Parathyroid adenoma (tissue), 2 donors: ENCODE measurements around the gene SCGB1C2.

Experiments
- H2AFZ ChIP-seq: fragments of 300-600 bp; sonication (generic); one replicate; pipeline ENCODE4 v1.7.0; 2017; ENCODE audit warnings: antibody characterized with exemption, mild to moderate bottlenecking
- H3K27ac ChIP-seq: fragments of 300-600 bp; sonication (generic); one replicate; pipeline ENCODE4 v1.7.0; 2017
- H3K27me3 ChIP-seq: fragments of 300-600 bp; sonication (generic); one replicate; pipeline ENCODE4 v1.7.0; 2017; ENCODE audit warnings: low read length; ENCODE audit not compliant: control insufficient read depth, insufficient read depth
- H3K36me3 ChIP-seq: fragments of 300-600 bp; sonication (generic); one replicate; pipeline ENCODE4 v1.7.0; 2017; ENCODE audit warnings: low read length; ENCODE audit not compliant: control insufficient read depth, insufficient read depth
- H3K4me1 ChIP-seq: fragments of 300-600 bp; sonication (generic); one replicate; pipeline ENCODE4 v1.7.0; 2017; ENCODE audit warnings: control low read depth
- H3K4me2 ChIP-seq: fragments of 300-600 bp; sonication (generic); one replicate; pipeline ENCODE4 v1.7.0; 2017; ENCODE audit warnings: low read length
- H3K4me3 ChIP-seq: fragments of 300-600 bp; sonication (generic); one replicate; pipeline ENCODE4 v1.7.0; 2017; ENCODE audit warnings: low read depth, low read length
- H3K79me2 ChIP-seq: fragments of 300-600 bp; sonication (generic); one replicate; pipeline ENCODE4 v1.7.0; 2017; ENCODE audit warnings: control low read depth
- H3K9ac ChIP-seq: fragments of 300-600 bp; sonication (generic); one replicate; pipeline ENCODE4 v1.7.0; 2017; ENCODE audit warnings: mild to moderate bottlenecking
- H3K9me3 ChIP-seq: fragments of 300-600 bp; sonication (generic); one replicate; pipeline ENCODE4 v1.7.0; 2017; ENCODE audit warnings: low read length; ENCODE audit not compliant: control insufficient read depth
- CTCF ChIP-seq: fragments of 300-600 bp; sonication (generic); IDR thresholded peaks from one replicate; pipeline ENCODE4 v1.7.0; 2017; ENCODE audit warnings: antibody characterized with exemption, mild to moderate bottlenecking
- donor health status: primary hyperparathyroidism.

Gene SCGB1C2

GRCh38 chr17:159609-160008 lies 22.2 kb downstream of the SCGB1C2 start:
- no peaks in the 10 kb centered on the region for H3K4me1 ChIP-seq
- H3K27ac ChIP-seq: no peak overlapping the region
- no peaks in the 10 kb centered on the region for H3K36me3 ChIP-seq
- no peak overlapping the region for H2AFZ ChIP-seq
- no peaks in the 10 kb centered on the region for H3K27me3 ChIP-seq
- H3K4me3 ChIP-seq: no peak overlapping the region
- H3K9ac ChIP-seq: no peak overlapping the region
- TF ChIP-seq CTCF: no peak
- no peaks in the 10 kb centered on the region for H3K9me3 ChIP-seq
- H3K4me2 ChIP-seq: no peak overlapping the region
- H3K79me2 ChIP-seq: no peaks in the 10 kb centered on the region

GRCh38 chr17:160336-160735 lies 23.0 kb downstream of the SCGB1C2 start:
- no peak overlapping the region for H3K4me2 ChIP-seq
- TF ChIP-seq CTCF: no peak
- H3K79me2 ChIP-seq: no peaks in the 10 kb centered on the region
- no peaks in the 10 kb centered on the region for H3K9me3 ChIP-seq
- no peak overlapping the region for H2AFZ ChIP-seq
- H3K4me3 ChIP-seq: no peak overlapping the region
- H3K36me3 ChIP-seq: no peaks in the 10 kb centered on the region
- H3K4me1 ChIP-seq: no peaks in the 10 kb centered on the region
- no peak overlapping the region for H3K9ac ChIP-seq
- H3K27ac ChIP-seq: no peak overlapping the region
- no peaks in the 10 kb centered on the region for H3K27me3 ChIP-seq

- Histone ChIP-seq H3K4me2 (no peak overlapping the region), H3K79me2 (no peaks in the 10 kb centered on the region), H3K9me3 (no peaks in the 10 kb centered on the region), H3K27me3 (no peaks in the 10 kb centered on the region), H3K36me3 (no peaks in the 10 kb centered on the region), H3K4me1 (no peaks in the 10 kb centered on the region), H2AFZ (no peak overlapping the region), H3K9ac (no peak overlapping the region), H3K4me3 (no peak overlapping the region), H3K27ac (no peak overlapping the region)
- no peak for TF ChIP-seq CTCF
These were observed 24.1 kb downstream of the SCGB1C2 start for GRCh38 chr17:161481-161880.

- no peak overlapping the region for H3K4me2 ChIP-seq
- no peak overlapping the region for H3K9ac ChIP-seq
- no peaks in the 10 kb centered on the region for H3K4me1 ChIP-seq
- no peaks in the 10 kb centered on the region for H3K9me3 ChIP-seq
- H3K27me3 ChIP-seq: no peaks in the 10 kb centered on the region
- TF ChIP-seq CTCF: no peak
- H3K36me3 ChIP-seq: no peaks in the 10 kb centered on the region
- H3K4me3 ChIP-seq: no peak overlapping the region
- no peak overlapping the region for H3K27ac ChIP-seq
- H2AFZ ChIP-seq: no peak overlapping the region
- no peaks in the 10 kb centered on the region for H3K79me2 ChIP-seq
These were observed 25.3 kb downstream of the SCGB1C2 start for GRCh38 chr17:162689-163088.

GRCh38 chr17:163514-164098 lies 26.2 kb downstream of the SCGB1C2 start:
- Histone ChIP-seq H3K9ac (no peak overlapping the region), H3K79me2 (no peaks in the 10 kb centered on the region), H3K9me3 (no peaks in the 10 kb centered on the region), H3K36me3 (no peaks in the 10 kb centered on the region), H3K27me3 (no peaks in the 10 kb centered on the region), H3K27ac (no peak overlapping the region), H2AFZ (no peak overlapping the region), H3K4me2 (no peak overlapping the region), H3K4me3 (no peak overlapping the region), H3K4me1 (no peaks in the 10 kb centered on the region)
- no peak for TF ChIP-seq CTCF
